Esophagus squamous epithelium (tissue), 5 donors: ENCODE measurements around the gene MAN2A2. TPM values are rescaled to one million over a fixed set of nuclear protein-coding genes. Genes with fewer than 3 reads are reported as not detected.

Source experiments
- DNase-seq: peaks from one replicate; lab custom pipeline; 2025; lab: John Stamatoyannopoulos, UW
- H3K27ac ChIP-seq, 4 donors: fragments of 200-600 bp; sonication (generic); one replicate each; pipeline ENCODE4 v1.5.1; 2016 to 2019; ENCODE audit warnings: mild to moderate bottlenecking in 1 of 4
- H3K27me3 ChIP-seq, 4 donors: fragments of 200-600 bp; sonication (generic); 1 replicate in 3 of 4; 2 replicates in 1 of 4; pipeline versions ENCODE4 v1.5.1 to v1.6.0; 2017 to 2021; ENCODE audit warnings: antibody characterized with exemption in 1 of 4
- H3K36me3 ChIP-seq, 3 donors: fragments of 200-600 bp; sonication (generic); one replicate each; pipeline ENCODE4 v1.5.1; 2016 to 2019
- H3K4me1 ChIP-seq, 3 donors: fragments of 200-600 bp; sonication (generic); one replicate each; pipeline ENCODE4 v1.5.1; 2017 to 2019
- H3K4me3 ChIP-seq, 4 donors: fragments of 200-600 bp; sonication (generic); 1 replicate in 3 of 4; 2 replicates in 1 of 4; pipeline ENCODE4 v1.5.1; 2016 to 2019; ENCODE audit warnings: mild to moderate bottlenecking in 2 of 4, moderate library complexity in 1 of 4
- H3K9me3 ChIP-seq, 3 donors: fragments of 200-600 bp; sonication (generic); one replicate each; pipeline ENCODE4 v1.5.1; 2016 to 2019
- CTCF ChIP-seq, 6 experiments: fragments of 450-650 bp in 4 of 6; fragments of 200-600 bp in 2 of 6; sonication (generic) in 2 of 6; IDR thresholded peaks; one replicate each; pipeline ENCODE4 v1.5.1; 2016 to 2019; ENCODE audit warnings: antibody characterized with exemption in 6 of 6, mild to moderate bottlenecking in 4 of 6, moderate library complexity in 4 of 6
- POLR2A ChIP-seq, 4 donors: fragments of 450-650 bp; IDR thresholded peaks; one replicate each; pipeline ENCODE4 v1.6.1; 2017; ENCODE audit warnings: antibody characterized with exemption in 4 of 4, mild to moderate bottlenecking in 4 of 4, moderate library complexity in 3 of 4
- WGBS, 2 donors: methylation state at CpG; one replicate each; pipeline ENCODE4 v1.1.5; 2018; 5-methylcytosine and 5-hydroxymethylcytosine counted together
- intact Hi-C: fragments of 100-400 bp; cut with DNase I; formaldehyde crosslinking; loops from one replicate; pipeline ENCODE4 v1.15.0; 2022
- total RNA-seq, 4 donors: library from RNA; depleted of rRNA; stranded (reverse); fragments of >200 nt; gene quantifications; one replicate each; pipeline ENCODE4 v1.1.0, GENCODE V29; 2016
- donor health status: DM: yes; HTN: yes; CAD: no.

Gene MAN2A2
- total RNA-seq, 4 donors from 2014 or later = 9.9 to 25.2 (median 12.1) TPM

GRCh38 chr15:90876512-90877170, 26.5 kb upstream of the MAN2A2 start:
- no peak for DNase-seq
- Histone ChIP-seq H3K4me1 (peaks cover 20 to 25% (median 21%) of the 10 kb centered on the region in 3 donors), H3K4me3 (no peak overlapping the region), H3K9me3 (no peaks in the 10 kb centered on the region), H3K27ac (no peak overlapping the region), H3K27me3 (no peaks in the 10 kb centered on the region), H3K36me3 (peaks cover 41 to 67% (median 47%) of the 10 kb centered on the region in 3 donors)
- intact Hi-C loops = no loop called here
- WGBS, 2 donors = 85 to 91% methylated on average over 13 of the region's 15 CpGs
- no peak for TF ChIP-seq CTCF (IDR thresholded peaks at IDR 0.05)
- TF ChIP-seq POLR2A (IDR thresholded peaks at IDR 0.05) = no peak

GRCh38 chr15:90877315-90877714, 25.8 kb upstream of the MAN2A2 start:
- intact Hi-C loops = no loop called here
- WGBS, 2 donors = 89 to 92% methylated on average over 14 of the region's 14 CpGs

GRCh38 chr15:90877996-90878395, 25.1 kb upstream of the MAN2A2 start:
- Histone ChIP-seq H3K4me3 (no peak overlapping the region), H3K4me1 (peaks cover 15 to 19% (median 16%) of the 10 kb centered on the region in 3 donors), H3K9me3 (no peaks in the 10 kb centered on the region), H3K27ac (no peak overlapping the region), H3K27me3 (no peaks in the 10 kb centered on the region), H3K36me3 (peaks cover 41 to 81% (median 49%) of the 10 kb centered on the region in 3 donors)
- 89 to 94% methylated on average over 7 of the region's 14 CpGs for WGBS, 2 donors
- TF ChIP-seq CTCF (IDR thresholded peaks at IDR 0.05) (no peak), POLR2A (IDR thresholded peaks at IDR 0.05) (no peak)
- intact Hi-C loops = no loop called here
- DNase-seq = no peak

More at GRCh38 chr15:90877315-90877714, 25.8 kb upstream of the MAN2A2 start:
- no peaks in the 10 kb centered on the region for H3K27me3 ChIP-seq
- H3K4me3 ChIP-seq = no peak overlapping the region
- peaks cover 20 to 23% (median 21%) of the 10 kb centered on the region in 3 donors for H3K4me1 ChIP-seq
- no peak overlapping the region for H3K27ac ChIP-seq
- TF ChIP-seq CTCF (IDR thresholded peaks at IDR 0.05) = no peak
- TF ChIP-seq POLR2A (IDR thresholded peaks at IDR 0.05) = no peak
- H3K36me3 ChIP-seq = peaks cover 41 to 74% (median 49%) of the 10 kb centered on the region in 3 donors
- no peaks in the 10 kb centered on the region for H3K9me3 ChIP-seq
- no peak for DNase-seq

GRCh38 chr15:90878660-90879059, 24.4 kb upstream of the MAN2A2 start:
- peaks cover 41 to 81% (median 49%) of the 10 kb centered on the region in 3 donors for H3K36me3 ChIP-seq

More at GRCh38 chr15:90878660-90879059, 24.4 kb upstream of the MAN2A2 start:
- no peak for DNase-seq
- H3K9me3 ChIP-seq = no peaks in the 10 kb centered on the region
- WGBS, 2 donors = 90 to 95% methylated on average over 2 to 7 of the region's 15 CpGs
- H3K27me3 ChIP-seq = no peaks in the 10 kb centered on the region
- TF ChIP-seq CTCF (IDR thresholded peaks at IDR 0.05) (no peak), POLR2A (IDR thresholded peaks at IDR 0.05) (no peak)
- no peak overlapping the region for H3K4me3 ChIP-seq
- peaks cover 15 to 19% (median 16%) of the 10 kb centered on the region in 3 donors for H3K4me1 ChIP-seq
- intact Hi-C loops = no loop called here
- H3K27ac ChIP-seq = no peak overlapping the region
